ENCODE measurements around the gene LRRC52.

DNA sequence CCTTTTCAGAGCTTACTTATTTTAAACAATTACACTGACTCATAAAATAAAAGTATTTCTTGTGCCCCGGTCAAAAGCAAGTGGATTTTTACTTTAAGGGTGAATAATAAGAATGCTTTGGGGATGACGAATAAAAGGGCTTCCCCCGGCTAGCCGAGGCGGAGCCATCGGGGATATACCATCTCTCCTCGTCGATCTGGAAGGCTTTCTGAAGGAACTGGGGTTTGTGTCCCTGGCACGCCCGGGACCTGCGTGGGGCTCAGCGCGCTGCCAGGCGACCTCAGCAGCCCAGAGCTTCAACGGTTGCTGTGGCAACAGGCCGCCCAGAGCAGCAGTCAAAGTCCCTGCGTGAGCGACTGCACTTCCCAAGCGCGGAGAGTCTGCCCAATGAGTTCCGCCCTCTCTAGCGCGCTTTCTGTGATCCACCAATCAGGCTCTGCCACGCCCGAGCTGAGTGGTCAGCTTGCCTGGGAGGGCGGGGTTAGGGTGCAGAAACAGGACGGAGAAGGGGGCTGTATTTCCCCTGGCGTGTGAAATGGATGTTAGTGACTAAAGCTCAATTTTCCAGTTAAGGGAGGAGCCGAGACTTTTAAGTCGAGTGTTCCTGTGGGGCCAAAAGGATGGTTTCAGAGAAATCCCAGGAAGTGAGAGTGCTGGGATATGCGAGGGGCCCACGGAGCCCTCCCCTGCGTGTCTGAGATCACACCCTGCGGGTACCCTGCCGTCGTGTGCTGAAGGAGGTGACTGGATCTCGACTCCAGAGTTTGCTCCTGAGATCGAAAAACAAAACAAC lies 54.3 kb downstream of the LRRC52 start:
- TF ChIP-seq ZNF138 (CRISPR knock-in tag; conservative IDR thresholded peaks at IDR 0.05) (no peak), TCF7 (CRISPR knock-in tag; IDR thresholded peaks at IDR 0.05; ENCODE audit: low read depth) (no peak), NFYB (CRISPR knock-in tag; conservative IDR thresholded peaks at IDR 0.05; ENCODE audit: low read depth) (peak; percentile 65), TEAD4 (CRISPR knock-in tag; IDR thresholded peaks at IDR 0.05) (no peak), ETV6 (CRISPR knock-in tag; IDR thresholded peaks at IDR 0.05) (no peak)
- TF ChIP-seq, protein P1, sequence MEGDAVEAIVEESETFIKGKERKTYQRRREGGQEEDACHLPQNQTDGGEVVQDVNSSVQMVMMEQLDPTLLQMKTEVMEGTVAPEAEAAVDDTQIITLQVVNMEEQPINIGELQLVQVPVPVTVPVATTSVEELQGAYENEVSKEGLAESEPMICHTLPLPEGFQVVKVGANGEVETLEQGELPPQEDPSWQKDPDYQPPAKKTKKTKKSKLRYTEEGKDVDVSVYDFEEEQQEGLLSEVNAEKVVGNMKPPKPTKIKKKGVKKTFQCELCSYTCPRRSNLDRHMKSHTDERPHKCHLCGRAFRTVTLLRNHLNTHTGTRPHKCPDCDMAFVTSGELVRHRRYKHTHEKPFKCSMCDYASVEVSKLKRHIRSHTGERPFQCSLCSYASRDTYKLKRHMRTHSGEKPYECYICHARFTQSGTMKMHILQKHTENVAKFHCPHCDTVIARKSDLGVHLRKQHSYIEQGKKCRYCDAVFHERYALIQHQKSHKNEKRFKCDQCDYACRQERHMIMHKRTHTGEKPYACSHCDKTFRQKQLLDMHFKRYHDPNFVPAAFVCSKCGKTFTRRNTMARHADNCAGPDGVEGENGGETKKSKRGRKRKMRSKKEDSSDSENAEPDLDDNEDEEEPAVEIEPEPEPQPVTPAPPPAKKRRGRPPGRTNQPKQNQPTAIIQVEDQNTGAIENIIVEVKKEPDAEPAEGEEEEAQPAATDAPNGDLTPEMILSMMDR (IDR thresholded peaks at IDR 0.05), result no peak
- TF ChIP-seq, protein P2, sequence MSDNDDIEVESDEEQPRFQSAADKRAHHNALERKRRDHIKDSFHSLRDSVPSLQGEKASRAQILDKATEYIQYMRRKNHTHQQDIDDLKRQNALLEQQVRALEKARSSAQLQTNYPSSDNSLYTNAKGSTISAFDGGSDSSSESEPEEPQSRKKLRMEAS (CRISPR knock-in tag; IDR thresholded peaks at IDR 0.05), result peak; percentile 44; the same call in 1 of the 2 replicates
- TF ChIP-seq, protein P3, sequence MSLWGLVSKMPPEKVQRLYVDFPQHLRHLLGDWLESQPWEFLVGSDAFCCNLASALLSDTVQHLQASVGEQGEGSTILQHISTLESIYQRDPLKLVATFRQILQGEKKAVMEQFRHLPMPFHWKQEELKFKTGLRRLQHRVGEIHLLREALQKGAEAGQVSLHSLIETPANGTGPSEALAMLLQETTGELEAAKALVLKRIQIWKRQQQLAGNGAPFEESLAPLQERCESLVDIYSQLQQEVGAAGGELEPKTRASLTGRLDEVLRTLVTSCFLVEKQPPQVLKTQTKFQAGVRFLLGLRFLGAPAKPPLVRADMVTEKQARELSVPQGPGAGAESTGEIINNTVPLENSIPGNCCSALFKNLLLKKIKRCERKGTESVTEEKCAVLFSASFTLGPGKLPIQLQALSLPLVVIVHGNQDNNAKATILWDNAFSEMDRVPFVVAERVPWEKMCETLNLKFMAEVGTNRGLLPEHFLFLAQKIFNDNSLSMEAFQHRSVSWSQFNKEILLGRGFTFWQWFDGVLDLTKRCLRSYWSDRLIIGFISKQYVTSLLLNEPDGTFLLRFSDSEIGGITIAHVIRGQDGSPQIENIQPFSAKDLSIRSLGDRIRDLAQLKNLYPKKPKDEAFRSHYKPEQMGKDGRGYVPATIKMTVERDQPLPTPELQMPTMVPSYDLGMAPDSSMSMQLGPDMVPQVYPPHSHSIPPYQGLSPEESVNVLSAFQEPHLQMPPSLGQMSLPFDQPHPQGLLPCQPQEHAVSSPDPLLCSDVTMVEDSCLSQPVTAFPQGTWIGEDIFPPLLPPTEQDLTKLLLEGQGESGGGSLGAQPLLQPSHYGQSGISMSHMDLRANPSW (CRISPR knock-in tag; conservative IDR thresholded peaks at IDR 0.05; ENCODE audit: low read depth), result no peak
- TF ChIP-seq, protein P4, sequence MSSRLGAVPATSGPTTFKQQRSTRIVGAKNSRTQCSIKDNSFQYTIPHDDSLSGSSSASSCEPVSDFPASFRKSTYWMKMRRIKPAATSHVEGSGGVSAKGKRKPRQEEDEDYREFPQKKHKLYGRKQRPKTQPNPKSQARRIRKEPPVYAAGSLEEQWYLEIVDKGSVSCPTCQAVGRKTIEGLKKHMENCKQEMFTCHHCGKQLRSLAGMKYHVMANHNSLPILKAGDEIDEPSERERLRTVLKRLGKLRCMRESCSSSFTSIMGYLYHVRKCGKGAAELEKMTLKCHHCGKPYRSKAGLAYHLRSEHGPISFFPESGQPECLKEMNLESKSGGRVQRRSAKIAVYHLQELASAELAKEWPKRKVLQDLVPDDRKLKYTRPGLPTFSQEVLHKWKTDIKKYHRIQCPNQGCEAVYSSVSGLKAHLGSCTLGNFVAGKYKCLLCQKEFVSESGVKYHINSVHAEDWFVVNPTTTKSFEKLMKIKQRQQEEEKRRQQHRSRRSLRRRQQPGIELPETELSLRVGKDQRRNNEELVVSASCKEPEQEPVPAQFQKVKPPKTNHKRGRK (CRISPR knock-in tag; IDR thresholded peaks at IDR 0.05; ENCODE audit: borderline replicate concordance), result no peak
- TF ChIP-seq, protein P5, sequence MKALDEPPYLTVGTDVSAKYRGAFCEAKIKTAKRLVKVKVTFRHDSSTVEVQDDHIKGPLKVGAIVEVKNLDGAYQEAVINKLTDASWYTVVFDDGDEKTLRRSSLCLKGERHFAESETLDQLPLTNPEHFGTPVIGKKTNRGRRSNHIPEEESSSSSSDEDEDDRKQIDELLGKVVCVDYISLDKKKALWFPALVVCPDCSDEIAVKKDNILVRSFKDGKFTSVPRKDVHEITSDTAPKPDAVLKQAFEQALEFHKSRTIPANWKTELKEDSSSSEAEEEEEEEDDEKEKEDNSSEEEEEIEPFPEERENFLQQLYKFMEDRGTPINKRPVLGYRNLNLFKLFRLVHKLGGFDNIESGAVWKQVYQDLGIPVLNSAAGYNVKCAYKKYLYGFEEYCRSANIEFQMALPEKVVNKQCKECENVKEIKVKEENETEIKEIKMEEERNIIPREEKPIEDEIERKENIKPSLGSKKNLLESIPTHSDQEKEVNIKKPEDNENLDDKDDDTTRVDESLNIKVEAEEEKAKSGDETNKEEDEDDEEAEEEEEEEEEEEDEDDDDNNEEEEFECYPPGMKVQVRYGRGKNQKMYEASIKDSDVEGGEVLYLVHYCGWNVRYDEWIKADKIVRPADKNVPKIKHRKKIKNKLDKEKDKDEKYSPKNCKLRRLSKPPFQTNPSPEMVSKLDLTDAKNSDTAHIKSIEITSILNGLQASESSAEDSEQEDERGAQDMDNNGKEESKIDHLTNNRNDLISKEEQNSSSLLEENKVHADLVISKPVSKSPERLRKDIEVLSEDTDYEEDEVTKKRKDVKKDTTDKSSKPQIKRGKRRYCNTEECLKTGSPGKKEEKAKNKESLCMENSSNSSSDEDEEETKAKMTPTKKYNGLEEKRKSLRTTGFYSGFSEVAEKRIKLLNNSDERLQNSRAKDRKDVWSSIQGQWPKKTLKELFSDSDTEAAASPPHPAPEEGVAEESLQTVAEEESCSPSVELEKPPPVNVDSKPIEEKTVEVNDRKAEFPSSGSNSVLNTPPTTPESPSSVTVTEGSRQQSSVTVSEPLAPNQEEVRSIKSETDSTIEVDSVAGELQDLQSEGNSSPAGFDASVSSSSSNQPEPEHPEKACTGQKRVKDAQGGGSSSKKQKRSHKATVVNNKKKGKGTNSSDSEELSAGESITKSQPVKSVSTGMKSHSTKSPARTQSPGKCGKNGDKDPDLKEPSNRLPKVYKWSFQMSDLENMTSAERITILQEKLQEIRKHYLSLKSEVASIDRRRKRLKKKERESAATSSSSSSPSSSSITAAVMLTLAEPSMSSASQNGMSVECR (CRISPR knock-in tag; IDR thresholded peaks at IDR 0.05; ENCODE audit: borderline replicate concordance), result no peak
- TF ChIP-seq, protein P6, sequence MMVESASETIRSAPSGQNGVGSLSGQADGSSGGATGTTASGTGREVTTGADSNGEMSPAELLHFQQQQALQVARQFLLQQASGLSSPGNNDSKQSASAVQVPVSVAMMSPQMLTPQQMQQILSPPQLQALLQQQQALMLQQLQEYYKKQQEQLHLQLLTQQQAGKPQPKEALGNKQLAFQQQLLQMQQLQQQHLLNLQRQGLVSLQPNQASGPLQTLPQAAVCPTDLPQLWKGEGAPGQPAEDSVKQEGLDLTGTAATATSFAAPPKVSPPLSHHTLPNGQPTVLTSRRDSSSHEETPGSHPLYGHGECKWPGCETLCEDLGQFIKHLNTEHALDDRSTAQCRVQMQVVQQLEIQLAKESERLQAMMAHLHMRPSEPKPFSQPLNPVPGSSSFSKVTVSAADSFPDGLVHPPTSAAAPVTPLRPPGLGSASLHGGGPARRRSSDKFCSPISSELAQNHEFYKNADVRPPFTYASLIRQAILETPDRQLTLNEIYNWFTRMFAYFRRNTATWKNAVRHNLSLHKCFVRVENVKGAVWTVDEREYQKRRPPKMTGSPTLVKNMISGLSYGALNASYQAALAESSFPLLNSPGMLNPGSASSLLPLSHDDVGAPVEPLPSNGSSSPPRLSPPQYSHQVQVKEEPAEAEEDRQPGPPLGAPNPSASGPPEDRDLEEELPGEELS (CRISPR knock-in tag; IDR thresholded peaks at IDR 0.05), result no peak
- TF ChIP-seq, protein P7, sequence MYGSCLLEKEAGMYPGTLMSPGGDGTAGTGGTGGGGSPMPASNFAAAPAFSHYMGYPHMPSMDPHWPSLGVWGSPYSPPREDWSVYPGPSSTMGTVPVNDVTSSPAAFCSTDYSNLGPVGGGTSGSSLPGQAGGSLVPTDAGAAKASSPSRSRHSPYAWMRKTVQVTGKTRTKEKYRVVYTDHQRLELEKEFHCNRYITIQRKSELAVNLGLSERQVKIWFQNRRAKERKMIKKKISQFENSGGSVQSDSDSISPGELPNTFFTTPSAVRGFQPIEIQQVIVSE (CRISPR knock-in tag; IDR thresholded peaks at IDR 0.05; ENCODE audit: borderline replicate concordance), result no peak
